Thoracic aorta (tissue), 2 donors: ENCODE data around the gene NUTF2. TPM values are rescaled to one million over a fixed set of nuclear protein-coding genes. Genes with fewer than 3 reads are reported as not detected.

Experiments
- ATAC-seq: fragments of 150-250 bp; one replicate; pipeline ENCODE4 v1.8.0; 2017; ENCODE audit warnings: low read depth; ENCODE audit not compliant: insufficient number of reproducible peaks, low FRiP score
- DNase-seq: peaks from one replicate; pipeline ENCODE4 v3.0.0-alpha.2; 2020; ENCODE audit warnings: low spot score
- H3K27ac ChIP-seq, 2 donors: fragments of 200-600 bp; sonication (generic); 1 replicate in 1 of 2; 2 replicates in 1 of 2; pipeline ENCODE4 v1.5.1; 2016; ENCODE audit warnings: mild to moderate bottlenecking in 2 of 2, moderate library complexity in 2 of 2
- H3K27me3 ChIP-seq: fragments of 200-600 bp; sonication (generic); replicated peaks from 2 replicates; pipeline ENCODE4 v1.6.0; 2016; ENCODE audit warnings: mild to moderate bottlenecking; ENCODE audit not compliant: insufficient read depth
- H3K36me3 ChIP-seq: fragments of 200-600 bp; sonication (generic); one replicate; pipeline ENCODE4 v1.5.1; 2016
- H3K4me1 ChIP-seq, 2 donors: fragments of 200-600 bp; sonication (generic); 1 replicate in 1 of 2; 2 replicates in 1 of 2; pipeline versions ENCODE4 v1.5.1 to v1.6.0; 2016; ENCODE audit warnings: low read depth in 2 of 2, mild to moderate bottlenecking in 1 of 2; ENCODE audit not compliant: control insufficient read depth in 1 of 2
- H3K4me3 ChIP-seq: fragments of 200-600 bp; sonication (generic); 2 replicates; pipeline ENCODE4 v1.5.1; 2016; ENCODE audit warnings: mild to moderate bottlenecking
- H3K9me3 ChIP-seq: fragments of 200-600 bp; sonication (generic); 2 replicates; pipeline ENCODE4 v1.5.1; 2016
- CTCF ChIP-seq: fragments of 200-600 bp; sonication (generic); IDR thresholded peaks from one replicate; pipeline ENCODE4 v1.5.1; 2019; ENCODE audit warnings: antibody characterized with exemption
- total RNA-seq, 2 donors: library from RNA; depleted of rRNA; stranded (reverse); fragments of >200 nt; gene quantifications; one replicate each; pipeline versions ENCODE4 v1.1.0 to v1.2.3, GENCODE V29; 2016

NUTF2 gene
- total RNA-seq, 2 donors from 2014 or later, result 79.0 to 172 TPM

DNA sequence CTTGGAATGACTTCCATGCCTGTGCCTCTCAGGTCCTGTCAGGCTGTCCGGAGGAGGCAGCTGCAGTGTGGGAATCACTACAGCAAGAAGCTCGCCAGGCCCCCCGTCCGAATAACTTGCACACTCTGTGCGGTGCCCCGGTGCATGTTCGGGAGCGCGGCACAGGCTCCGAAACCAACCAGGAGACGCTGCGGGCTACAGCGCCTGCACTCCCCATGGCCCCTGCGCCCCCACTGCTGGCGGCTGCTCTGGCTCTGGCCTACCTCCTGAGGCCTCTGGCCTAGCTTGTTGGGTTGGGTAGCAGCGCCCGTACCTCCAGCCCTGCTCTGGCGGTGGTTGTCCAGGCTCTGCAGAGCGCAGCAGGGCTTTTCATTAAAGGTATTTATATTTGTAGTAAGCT, 39.2 kb downstream of the NUTF2 start:
- Histone ChIP-seq H3K9me3 (no peaks in the 10 kb centered on the region), H3K4me1 (peaks cover 4 to 17% of the 10 kb centered on the region in 2 donors), H3K27ac (no peak overlapping the region), H3K36me3 (peaks cover 19% of the 10 kb centered on the region), H3K4me3 (no peak overlapping the region), H3K27me3 (no peaks in the 10 kb centered on the region)
- no peak for ATAC-seq
- no peak for DNase-seq
- TF ChIP-seq CTCF, result no peak

DNA sequence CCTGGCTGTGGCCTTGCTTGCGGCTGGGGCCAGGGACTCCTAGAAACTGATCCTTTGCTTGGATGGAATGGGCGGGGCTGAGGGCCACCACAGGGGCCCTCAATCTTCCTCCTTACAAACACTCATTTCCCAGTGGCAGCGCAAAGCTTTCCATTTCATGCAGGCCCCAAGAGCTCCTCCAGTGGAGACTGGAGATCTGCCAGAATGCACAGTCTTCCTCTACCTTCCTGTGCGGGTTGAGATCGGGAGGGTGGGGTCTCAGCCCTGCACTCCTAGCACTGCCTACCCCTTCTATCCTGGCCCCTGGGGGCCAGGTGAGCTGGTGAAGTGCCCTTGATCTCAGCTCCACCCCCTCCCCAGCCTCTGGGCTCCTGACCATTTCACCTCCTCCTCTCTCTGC, 39.7 kb downstream of the NUTF2 start:
- Histone ChIP-seq H3K27ac (no peak overlapping the region), H3K4me3 (no peak overlapping the region), H3K4me1 (peaks cover 4 to 17% of the 10 kb centered on the region in 2 donors), H3K27me3 (no peaks in the 10 kb centered on the region), H3K36me3 (peaks cover 15% of the 10 kb centered on the region), H3K9me3 (no peaks in the 10 kb centered on the region)
- TF ChIP-seq CTCF, result no peak
- no peak for DNase-seq
- no peak for ATAC-seq

DNA sequence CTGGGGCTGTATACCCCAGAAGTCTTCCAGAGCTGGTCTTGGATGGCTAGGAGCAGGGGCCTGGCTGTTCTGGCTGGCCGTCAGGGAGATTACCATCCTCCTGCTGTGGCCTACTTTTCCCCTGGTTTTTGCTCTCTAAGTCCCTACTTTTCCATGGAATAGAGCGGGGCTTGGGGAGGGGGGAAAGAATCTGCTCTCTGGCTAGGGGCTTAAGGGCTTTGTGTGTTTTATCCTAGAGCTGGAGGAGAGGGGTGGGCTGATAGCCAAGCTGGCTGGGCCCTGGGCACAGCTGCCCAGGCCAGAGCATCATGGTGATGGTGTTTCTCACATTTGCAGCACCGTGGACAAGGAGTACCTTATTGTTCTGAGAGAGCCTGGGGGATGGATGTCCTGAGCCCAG, 41.6 kb downstream of the NUTF2 start:
- no peak for TF ChIP-seq CTCF
- Histone ChIP-seq H3K9me3 (no peaks in the 10 kb centered on the region), H3K27me3 (no peaks in the 10 kb centered on the region), H3K36me3 (no peaks in the 10 kb centered on the region), H3K27ac (no peak overlapping the region), H3K4me1 (peaks cover 9 to 23% of the 10 kb centered on the region in 2 donors), H3K4me3 (no peak overlapping the region)
- ATAC-seq, result no peak
- no peak for DNase-seq

DNA sequence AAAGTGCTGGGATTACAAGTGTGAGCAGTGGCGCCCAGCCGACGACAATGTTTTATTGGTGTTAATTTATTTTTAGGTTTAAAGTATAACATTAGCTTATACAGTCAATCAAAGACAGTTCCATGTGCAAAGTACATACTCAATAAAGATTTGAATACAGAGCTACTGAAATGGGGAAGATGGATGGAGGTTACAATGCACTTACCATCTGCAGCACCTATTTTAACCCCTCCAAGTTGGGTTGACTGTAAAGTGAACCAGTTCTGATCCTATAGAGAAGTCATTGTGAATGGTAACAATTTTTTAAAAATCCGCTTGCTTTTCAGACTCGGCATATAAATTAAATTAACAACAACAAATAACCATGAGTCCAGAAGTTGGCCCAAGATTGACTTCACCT, 45.6 kb downstream of the NUTF2 start:
- H3K4me1 ChIP-seq, result peaks cover 17 to 41% of the 10 kb centered on the region in 2 donors
- H3K27me3 ChIP-seq, result no peaks in the 10 kb centered on the region
- H3K36me3 ChIP-seq, result no peaks in the 10 kb centered on the region
- H3K27ac ChIP-seq, result peak overlapping the region in 1 of 2 donors; percentile 87
- TF ChIP-seq CTCF, result no peak
- ATAC-seq, result no peak
- no peaks in the 10 kb centered on the region for H3K9me3 ChIP-seq
- DNase-seq, result no peak
- peak overlapping the region; percentile 78 for H3K4me3 ChIP-seq

- Histone ChIP-seq H3K27ac (peak within 1 kb of the TSS; percentile 87 to 91), H3K4me3 (peak within 1 kb of the TSS; percentile 78), H3K36me3 (no peaks in the 10 kb centered on the region), H3K9me3 (no peaks in the 10 kb centered on the region), H3K4me1 (peaks cover 24 to 48% of the 10 kb centered on the region in 2 donors), H3K27me3 (no peaks in the 10 kb centered on the region)
- ATAC-seq (peak; percentile 85), DNase-seq (peak; percentile 88)
- no peak for TF ChIP-seq CTCF
These were observed 46.4 kb downstream of the NUTF2 start, which contains the start of gene PSKH1 for GRCh38 chr16:67892899-67893742. TSS of gene PSKH1 (plus strand) at chr16:67893254. CDS start at chr16:67908750, 15,496 bp downstream.
